Kidney (tissue), 14 donors: Measurements from ENCODE around the gene SCFD2. TPM values are rescaled to one million over a fixed set of nuclear protein-coding genes. Genes with fewer than 3 reads are reported as not detected.

Experiments
- DNase-seq, 5 donors: peaks; one replicate each; pipeline ENCODE4 v3.0.0-alpha.2; 2013 to 2020
- FAIRE-seq: peaks from 2 replicates; lab custom pipeline; 2012; peaks lifted over from hg19 to GRCh38; lab: Jason Lieb, UNC
- H3K27ac ChIP-seq, 2 donors: one replicate each; pipeline ENCODE4 v1.7.0; 2013; ENCODE audit warnings: low read depth in 2 of 2, low read length in 2 of 2, inconsistent platforms in 1 of 2
- H3K27me3 ChIP-seq: one replicate; pipeline ENCODE4 v1.7.1; 2013; ENCODE audit warnings: low read length, inconsistent platforms; ENCODE audit not compliant: control insufficient read depth, insufficient read depth
- H3K36me3 ChIP-seq, 3 donors: one replicate each; pipeline versions ENCODE4 v1.7.0 to v1.7.1; 2013; ENCODE audit warnings: low read length in 3 of 3, control low read depth in 1 of 3, inconsistent platforms in 1 of 3; ENCODE audit not compliant: insufficient read depth in 3 of 3, control insufficient read depth in 2 of 3
- H3K4me1 ChIP-seq, 3 donors: one replicate each; pipeline versions ENCODE4 v1.7.0 to v1.7.1; 2013; ENCODE audit warnings: low read length in 3 of 3, inconsistent platforms in 1 of 3, low read depth in 1 of 3; ENCODE audit not compliant: control insufficient read depth in 2 of 3, insufficient read depth in 2 of 3
- H3K4me3 ChIP-seq, 3 donors: one replicate each; pipeline versions ENCODE4 v1.7.0 to v1.8.1; 2013; ENCODE audit warnings: low read length in 3 of 3, control low read depth in 1 of 3, inconsistent platforms in 1 of 3
- H3K9ac ChIP-seq, 3 donors: one replicate each; pipeline versions ENCODE4 v1.7.0 to v1.7.1; 2013; ENCODE audit warnings: low read length in 3 of 3, control low read depth in 1 of 3, inconsistent platforms in 1 of 3
- H3K9me3 ChIP-seq, 3 donors: one replicate each; pipeline versions ENCODE4 v1.7.0 to v1.7.1; 2013; ENCODE audit warnings: low read length in 3 of 3, control low read depth in 1 of 3, inconsistent platforms in 1 of 3; ENCODE audit not compliant: control insufficient read depth in 2 of 3, insufficient read depth in 1 of 3
- intact Hi-C: fragments of 100-400 bp; cut with DNase I; formaldehyde crosslinking; loops from one replicate; pipeline ENCODE4 v1.11.1; 2022
- polyA plus RNA-seq: library from polyadenylated mRNA; stranded (reverse); fragments of 350-450 nt; fragmentation: Illumina TruSeq; extraction: RNeasy Lipid Tissue Mini Kit (QIAGEN cat#74804); gene quantifications from one replicate; pipeline ENCODE4 v1.2.3, GENCODE V29; 2014; ENCODE audit warnings: low read depth, low replicate concordance; ENCODE audit not compliant: insufficient read depth
- total RNA-seq: library from RNA; stranded (reverse); fragmentation: NEBNext Ultra II Directional; extraction: Animal tissue kit (Norgen Biotek cat#: 25700); gene quantifications from one replicate; pipeline ENCODE4 v1.2.1, GENCODE V29; 2021
- TF ChIP-seq, protein P1 (sequence below): IDR thresholded peaks from 3 replicates; pipeline ENCODE4 v1.5.1; 2012; ENCODE audit warnings: mild to moderate bottlenecking, moderate library complexity, borderline replicate concordance; ENCODE audit not compliant: insufficient read depth; ENCODE audit errors: extremely low read depth
- donor health status: control.
- donor health status: control.
- donor health status: control.
- donor health status: control.
- donor health status: control.
- donor health status: DM: yes; HTN: yes; CAD: no.
- donor health status: Normal renal cell carcinoma (clear cell type).

SCFD2 gene
- total and polyA plus RNA-seq, 2 donors from 2014 or later = 6.1 to 20.8 TPM

GRCh38 chr4:52860361-52860760 lies 505.5 kb downstream of the SCFD2 start:
- Histone ChIP-seq H3K9me3 (peaks cover 0 to 7% (median 0%) of the 10 kb centered on the region in 3 donors), H3K27ac (no peak overlapping the region), H3K27me3 (no peaks in the 10 kb centered on the region), H3K9ac (no peak overlapping the region), H3K4me1 (peaks cover 0 to 12% (median 0%) of the 10 kb centered on the region in 3 donors), H3K36me3 (peaks cover 0 to 4% (median 0%) of the 10 kb centered on the region in 3 donors), H3K4me3 (no peak overlapping the region)
- intact Hi-C loops = no loop called here
- TF ChIP-seq, protein P1, sequence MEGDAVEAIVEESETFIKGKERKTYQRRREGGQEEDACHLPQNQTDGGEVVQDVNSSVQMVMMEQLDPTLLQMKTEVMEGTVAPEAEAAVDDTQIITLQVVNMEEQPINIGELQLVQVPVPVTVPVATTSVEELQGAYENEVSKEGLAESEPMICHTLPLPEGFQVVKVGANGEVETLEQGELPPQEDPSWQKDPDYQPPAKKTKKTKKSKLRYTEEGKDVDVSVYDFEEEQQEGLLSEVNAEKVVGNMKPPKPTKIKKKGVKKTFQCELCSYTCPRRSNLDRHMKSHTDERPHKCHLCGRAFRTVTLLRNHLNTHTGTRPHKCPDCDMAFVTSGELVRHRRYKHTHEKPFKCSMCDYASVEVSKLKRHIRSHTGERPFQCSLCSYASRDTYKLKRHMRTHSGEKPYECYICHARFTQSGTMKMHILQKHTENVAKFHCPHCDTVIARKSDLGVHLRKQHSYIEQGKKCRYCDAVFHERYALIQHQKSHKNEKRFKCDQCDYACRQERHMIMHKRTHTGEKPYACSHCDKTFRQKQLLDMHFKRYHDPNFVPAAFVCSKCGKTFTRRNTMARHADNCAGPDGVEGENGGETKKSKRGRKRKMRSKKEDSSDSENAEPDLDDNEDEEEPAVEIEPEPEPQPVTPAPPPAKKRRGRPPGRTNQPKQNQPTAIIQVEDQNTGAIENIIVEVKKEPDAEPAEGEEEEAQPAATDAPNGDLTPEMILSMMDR = no peak
- DNase-seq (no peak), FAIRE-seq (no peak)

GRCh38 chr4:52856801-52857200 lies 509.1 kb downstream of the SCFD2 start:
- FAIRE-seq = no peak

GRCh38 chr4:52853351-52853750 lies 512.5 kb downstream of the SCFD2 start:
- FAIRE-seq = no peak
- H3K4me1 ChIP-seq = peaks cover 0 to 3% (median 0%) of the 10 kb centered on the region in 3 donors
- intact Hi-C loops = loop anchor here (10.0 kb wide), 1 partner anchor 109 kb away; no protein-coding TSS in a partner anchor
- DNase-seq = no peak
- no peak overlapping the region for H3K4me3 ChIP-seq
- H3K27ac ChIP-seq = no peak overlapping the region
- TF ChIP-seq, protein P1 = no peak
- H3K9ac ChIP-seq = no peak overlapping the region
- H3K36me3 ChIP-seq = no peaks in the 10 kb centered on the region
- H3K9me3 ChIP-seq = peaks cover 0 to 5% (median 0%) of the 10 kb centered on the region in 3 donors
- no peaks in the 10 kb centered on the region for H3K27me3 ChIP-seq

More at GRCh38 chr4:52856801-52857200, 509.1 kb downstream of the SCFD2 start:
- H3K9me3 ChIP-seq = peaks cover 0 to 7% (median 0%) of the 10 kb centered on the region in 3 donors
- no peak overlapping the region for H3K27ac ChIP-seq
- H3K4me1 ChIP-seq = peaks cover 0 to 5% (median 0%) of the 10 kb centered on the region in 3 donors
- H3K9ac ChIP-seq = no peak overlapping the region
- TF ChIP-seq, protein P1 = no peak
- intact Hi-C loops = loop anchor here (10.0 kb wide), 1 partner anchor 112 kb away; no protein-coding TSS in a partner anchor
- no peak for DNase-seq
- H3K4me3 ChIP-seq = no peak overlapping the region
- H3K36me3 ChIP-seq = no peaks in the 10 kb centered on the region
- H3K27me3 ChIP-seq = no peaks in the 10 kb centered on the region
